Measurements from ENCODE around the gene LINC00305. TPM values are rescaled to one million over a fixed set of nuclear protein-coding genes. Genes with fewer than 3 reads are reported as not detected.

Gene LINC00305
- total RNA-seq, 1 experiment from 2014 or later, result not detected

DNA sequence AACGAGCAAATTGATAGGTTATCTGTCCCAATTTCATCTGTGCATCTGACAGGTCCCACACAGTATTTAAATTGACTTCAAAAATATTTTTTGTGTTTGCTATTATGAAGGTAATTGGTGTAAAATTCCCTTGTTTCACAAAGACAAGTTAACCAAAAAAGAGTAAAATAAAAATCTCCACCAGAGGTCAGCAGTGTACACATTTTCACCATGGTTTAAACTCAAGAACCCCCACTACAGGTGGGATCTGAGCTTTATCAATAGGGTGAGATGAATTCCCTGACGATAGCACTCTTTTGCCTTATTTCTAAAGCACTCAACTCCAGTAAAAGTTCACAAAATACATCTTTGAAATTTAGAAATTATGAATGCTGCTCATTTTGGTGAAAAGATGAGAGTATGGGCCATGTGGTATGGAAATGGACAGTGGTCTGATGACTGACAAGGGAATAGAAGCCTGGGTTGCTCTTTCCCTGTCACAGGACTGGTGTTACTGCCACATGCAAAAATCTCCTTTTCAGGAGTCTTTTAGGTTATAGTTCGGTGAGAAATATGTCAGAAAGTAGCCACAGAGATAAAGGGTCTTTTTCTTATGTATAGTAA lies 111.0 kb downstream of the LINC00305 start:
- DNase-seq (ENCODE audit: low read depth), result peak; percentile 41

- DNase-seq (ENCODE audit: low read depth), result no peak
These were observed 116.6 kb downstream of the LINC00305 start for GRCh38 chr18:64032312-64032711.

- no peak for DNase-seq (ENCODE audit: low read depth)
These were observed 117.5 kb downstream of the LINC00305 start for GRCh38 chr18:64031411-64031810.

Other genes starting within 250 kb of the LINC00305 start
- not detected in 2 replicates for gene SERPINB10, start 241.1 kb downstream of the LINC00305 start, total RNA-seq (2014; rRNA removed; shearing (Covaris generic))
- not detected in 2 replicates for gene HMSD, start 199.8 kb downstream of the LINC00305 start, total RNA-seq (2014; rRNA removed; shearing (Covaris generic))
- 30.6 and 39.6 TPM in 2 replicates for gene SERPINB8, start 179.0 kb downstream of the LINC00305 start, total RNA-seq (2014; rRNA removed; shearing (Covaris generic))